Prostate gland (tissue), 2 donors: Measurements from ENCODE around the gene NAALADL2.

Source experiments
- CTCF ChIP-seq, 4 experiments: fragments of 200-600 bp in 2 of 4; fragments of 450-650 bp in 2 of 4; sonication (generic) in 2 of 4; IDR thresholded peaks; 1 replicate in 3 of 4; 2 replicates in 1 of 4; pipeline ENCODE4 v1.5.1; 2016 to 2019; ENCODE audit warnings: antibody characterized with exemption in 4 of 4, mild to moderate bottlenecking in 2 of 4, moderate library complexity in 2 of 4
- POLR2A ChIP-seq: fragments of 450-650 bp; IDR thresholded peaks from one replicate; pipeline ENCODE4 v1.6.1; 2016; ENCODE audit warnings: antibody characterized with exemption, mild to moderate bottlenecking
- POLR2AphosphoS5 ChIP-seq: sonication (generic); formaldehyde crosslinking; IDR thresholded peaks from one replicate; pipeline ENCODE4 v1.6.1; 2017; ENCODE audit warnings: antibody characterized with exemption

- TF ChIP-seq CTCF (IDR thresholded peaks at IDR 0.05): no peak
- no peak for TF ChIP-seq POLR2A
- no peak for TF ChIP-seq POLR2AphosphoS5
Measured at GRCh38 chr3:175735866-175736265, 876.7 kb downstream of the NAALADL2 start.
